ENCODE data around the gene KLHL21.

DNA sequence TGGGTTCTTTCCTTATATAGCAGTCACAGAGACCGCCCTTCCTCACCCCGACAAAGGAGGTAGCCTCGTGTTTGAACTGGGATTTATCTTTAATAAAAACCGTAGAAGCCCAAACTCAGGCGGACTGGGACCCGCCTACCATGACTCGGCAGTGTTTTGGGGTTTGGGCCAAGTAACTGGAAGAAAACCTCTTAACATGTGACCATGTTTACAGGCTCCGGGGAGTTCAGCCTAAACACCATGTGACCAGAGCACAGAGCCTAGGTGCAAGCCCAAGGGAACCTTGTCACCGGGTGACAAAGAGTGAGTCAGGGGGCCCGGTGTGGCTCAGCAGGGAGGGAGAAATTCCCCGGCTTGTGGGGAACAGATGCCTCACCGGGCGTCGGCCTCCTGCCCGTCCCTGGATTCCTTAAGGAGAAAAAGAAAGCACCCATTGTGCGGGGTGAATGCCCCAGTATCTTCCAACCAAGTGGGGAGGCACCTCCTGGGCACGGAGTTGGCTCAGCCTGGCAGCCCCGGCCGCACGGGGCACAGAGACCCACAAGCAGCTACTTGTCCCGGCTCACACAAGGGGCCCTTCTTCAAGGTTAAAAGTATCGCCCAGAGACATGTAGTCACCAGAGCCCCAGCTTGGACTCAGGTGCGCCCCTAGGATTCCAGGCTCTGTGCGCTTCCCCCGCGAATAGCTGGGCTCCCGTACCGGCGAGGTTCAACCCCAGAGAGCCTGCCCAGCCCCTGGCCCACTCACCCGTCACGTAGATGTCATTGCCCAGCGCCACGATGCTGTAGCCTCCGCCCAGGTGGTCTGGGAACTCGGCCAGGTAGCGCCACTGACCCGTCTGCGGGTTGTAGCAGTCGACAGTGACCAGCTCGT, 1.4 kb downstream of the KLHL21 start:
- peak; percentile 21; the same call in 1 of the 2 replicates for TF ChIP-seq POLR2AphosphoS5 (IDR thresholded peaks at IDR 0.05; ENCODE audit: borderline replicate concordance, low read depth, low read length)
- TF ChIP-seq EZH2 (IDR thresholded peaks at IDR 0.05): no peak
- no peak for TF ChIP-seq FOXP2 (optimal IDR thresholded peaks at IDR 0.05; ENCODE audit: control extremely low read depth, extremely low read length, insufficient read depth)
